Neural cell (in vitro differentiated cells): ENCODE data around the gene CAPS. TPM values are rescaled to one million over a fixed set of nuclear protein-coding genes. Genes with fewer than 3 reads are reported as not detected.

Source experiments
- H2AFZ ChIP-seq: fragments of 200-600, 300-800 bp; sonication (generic), shearing (Covaris generic); 2 replicates; pipeline ENCODE4 v1.6.0; 2014; ENCODE audit warnings: low read depth, mild to moderate bottlenecking, antibody characterized with exemption, low read length, moderate library complexity
- H3F3A ChIP-seq: fragments of 200-600 bp; shearing (Covaris generic); 2 replicates; pipeline ENCODE4 v1.6.1; 2016; ENCODE audit warnings: mild to moderate bottlenecking, moderate library complexity, mixed read lengths, antibody characterized with exemption, low read length; ENCODE audit not compliant: insufficient read depth, poor library complexity, severe bottlenecking
- H3K27ac ChIP-seq: fragments of 200-600, 300-800 bp; sonication (generic), shearing (Covaris generic); 2 replicates; pipeline ENCODE4 v1.5.1; 2014; ENCODE audit warnings: mild to moderate bottlenecking, low read length, moderate library complexity
- H3K27me3 ChIP-seq: fragments of 300-800, 200-600 bp; sonication (generic), shearing (Covaris generic); 2 replicates; pipeline ENCODE4 v1.6.0; 2014; ENCODE audit warnings: mild to moderate bottlenecking, low read depth, low read length, moderate library complexity; ENCODE audit not compliant: insufficient read depth
- H3K36me3 ChIP-seq: fragments of 300-800, 200-600 bp; sonication (generic), shearing (Covaris generic); 2 replicates; pipeline ENCODE4 v1.5.1; 2014; ENCODE audit warnings: mild to moderate bottlenecking, antibody characterized with exemption, low read length, moderate library complexity; ENCODE audit not compliant: insufficient read depth
- H3K4me2 ChIP-seq: fragments of 300-800, 200-600 bp; sonication (generic), shearing (Covaris generic); 2 replicates; pipeline ENCODE4 v1.6.0; 2014; ENCODE audit warnings: mild to moderate bottlenecking, low read length
- H3K4me3 ChIP-seq: fragments of 300-800, 200-600 bp; sonication (generic), shearing (Covaris generic); 2 replicates; pipeline ENCODE4 v1.5.1; 2014; ENCODE audit warnings: mild to moderate bottlenecking, low read length, moderate library complexity
- H3K79me2 ChIP-seq: fragments of 200-600 bp; shearing (Covaris generic); replicated peaks from 2 replicates; pipeline ENCODE4 v1.6.0; 2014; ENCODE audit warnings: mild to moderate bottlenecking, low read length, moderate library complexity; ENCODE audit not compliant: insufficient read depth
- H3K9ac ChIP-seq: fragments of 300-800, 200-600 bp; sonication (generic), shearing (Covaris generic); 2 replicates; pipeline ENCODE4 v1.6.1; 2016; ENCODE audit warnings: mild to moderate bottlenecking, low read length, mixed read lengths
- H3K9me2 ChIP-seq: fragments of 200-600 bp; shearing (Covaris generic); 2 replicates; pipeline ENCODE4 v1.6.1; 2016; ENCODE audit warnings: mild to moderate bottlenecking, low read length, mixed read lengths; ENCODE audit not compliant: insufficient read depth
- H3K9me3 ChIP-seq: fragments of 200-600, 300-800 bp; sonication (generic), shearing (Covaris generic); 2 replicates; pipeline ENCODE4 v1.6.1; 2016; ENCODE audit warnings: mild to moderate bottlenecking, mixed run types, low read length, moderate library complexity, mixed read lengths
- H4K20me1 ChIP-seq: fragments of 200-600 bp; shearing (Covaris generic); 2 replicates; pipeline ENCODE4 v1.6.1; 2016; ENCODE audit warnings: mild to moderate bottlenecking, mixed run types; ENCODE audit not compliant: insufficient read depth
- EP300 ChIP-seq: fragments of 450-650 bp; conservative IDR thresholded peaks from 2 replicates; pipeline ENCODE4 v1.6.1; 2014; ENCODE audit warnings: antibody characterized with exemption, mild to moderate bottlenecking, moderate library complexity; ENCODE audit not compliant: poor library complexity, severe bottlenecking
- EZH2 ChIP-seq: fragments of 200-600, 300-800 bp; shearing (Covaris generic), sonication (generic); IDR thresholded peaks from 2 replicates; pipeline ENCODE4 v1.6.1; 2014; ENCODE audit warnings: antibody characterized with exemption, low read length, borderline replicate concordance, mild to moderate bottlenecking; ENCODE audit not compliant: insufficient read depth, poor library complexity, severe bottlenecking
- MXI1 ChIP-seq: fragments of 450-650 bp; conservative IDR thresholded peaks from 2 replicates; pipeline ENCODE4 v1.6.1; 2014; ENCODE audit warnings: antibody characterized with exemption, mild to moderate bottlenecking; ENCODE audit not compliant: poor library complexity, severe bottlenecking
- POLR2AphosphoS5 ChIP-seq: IDR thresholded peaks from 2 replicates; pipeline ENCODE4 v1.6.1; 2012
- RAD21 ChIP-seq: fragments of 450-650 bp; conservative IDR thresholded peaks from 2 replicates; pipeline ENCODE4 v1.6.1; 2014; ENCODE audit warnings: antibody characterized with exemption, mild to moderate bottlenecking, moderate library complexity
- SMC3 ChIP-seq: fragments of 450-650 bp; conservative IDR thresholded peaks from 2 replicates; pipeline ENCODE4 v1.6.1; 2014; ENCODE audit warnings: antibody characterized with exemption, mild to moderate bottlenecking, moderate library complexity; ENCODE audit not compliant: poor library complexity
- TAF1 ChIP-seq: IDR thresholded peaks from 2 replicates; pipeline ENCODE4 v1.6.1; 2012; ENCODE audit warnings: low read depth
- polyA plus RNA-seq: library from polyadenylated mRNA; depleted of rRNA; stranded (reverse); fragments of >200 nt; gene quantifications from 2 replicates; pipeline ENCODE4 v1.2.3, GENCODE V29; 2014
- TF ChIP-seq, protein P1 (sequence below): fragments of 450-650 bp; IDR thresholded peaks from 2 replicates; pipeline ENCODE4 v1.5.1; 2014; ENCODE audit warnings: antibody characterized with exemption, mild to moderate bottlenecking, moderate library complexity; ENCODE audit not compliant: poor library complexity, severe bottlenecking
- TF ChIP-seq, protein P2 (sequence below): IDR thresholded peaks from 2 replicates; pipeline ENCODE4 v1.6.1; 2012; ENCODE audit warnings: borderline replicate concordance

CAPS gene
- polyA plus RNA-seq, 1 donor from 2014 or later: 10.5 TPM

DNA sequence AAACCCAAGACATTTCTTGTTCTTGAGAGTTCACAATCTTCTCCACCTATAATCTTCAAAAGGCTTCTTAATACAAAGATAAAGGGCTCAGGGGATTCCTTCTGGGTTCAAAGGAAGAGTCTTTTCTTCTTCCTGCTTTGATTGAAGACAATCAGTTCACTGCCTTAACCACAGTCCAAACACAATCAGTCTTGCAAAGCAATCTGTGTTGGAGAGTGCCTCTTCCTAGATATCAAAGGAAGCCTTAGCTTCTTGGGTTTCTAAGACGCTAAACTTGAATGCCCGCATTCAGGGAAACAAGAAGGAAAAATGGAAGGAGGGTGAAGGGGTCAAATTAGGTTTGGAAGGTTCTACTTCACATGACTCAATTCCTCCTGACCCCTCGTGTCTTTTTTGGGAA is 36.7 kb downstream of the CAPS start:
- H3K9me3 ChIP-seq: no peaks in the 10 kb centered on the region
- H2AFZ ChIP-seq: no peak overlapping the region
- peaks cover 3% of the 10 kb centered on the region for H4K20me1 ChIP-seq
- H3K27me3 ChIP-seq: no peaks in the 10 kb centered on the region
- H3K4me2 ChIP-seq: no peak overlapping the region
- H3K27ac ChIP-seq: no peak overlapping the region
- H3K4me3 ChIP-seq: no peak overlapping the region
- peaks cover 6% of the 10 kb centered on the region for H3K36me3 ChIP-seq
- H3K79me2 ChIP-seq: peaks cover 49% of the 10 kb centered on the region
- no peaks in the 10 kb centered on the region for H3K9me2 ChIP-seq
- H3F3A ChIP-seq: no peaks in the 10 kb centered on the region
- TF ChIP-seq, protein P1, sequence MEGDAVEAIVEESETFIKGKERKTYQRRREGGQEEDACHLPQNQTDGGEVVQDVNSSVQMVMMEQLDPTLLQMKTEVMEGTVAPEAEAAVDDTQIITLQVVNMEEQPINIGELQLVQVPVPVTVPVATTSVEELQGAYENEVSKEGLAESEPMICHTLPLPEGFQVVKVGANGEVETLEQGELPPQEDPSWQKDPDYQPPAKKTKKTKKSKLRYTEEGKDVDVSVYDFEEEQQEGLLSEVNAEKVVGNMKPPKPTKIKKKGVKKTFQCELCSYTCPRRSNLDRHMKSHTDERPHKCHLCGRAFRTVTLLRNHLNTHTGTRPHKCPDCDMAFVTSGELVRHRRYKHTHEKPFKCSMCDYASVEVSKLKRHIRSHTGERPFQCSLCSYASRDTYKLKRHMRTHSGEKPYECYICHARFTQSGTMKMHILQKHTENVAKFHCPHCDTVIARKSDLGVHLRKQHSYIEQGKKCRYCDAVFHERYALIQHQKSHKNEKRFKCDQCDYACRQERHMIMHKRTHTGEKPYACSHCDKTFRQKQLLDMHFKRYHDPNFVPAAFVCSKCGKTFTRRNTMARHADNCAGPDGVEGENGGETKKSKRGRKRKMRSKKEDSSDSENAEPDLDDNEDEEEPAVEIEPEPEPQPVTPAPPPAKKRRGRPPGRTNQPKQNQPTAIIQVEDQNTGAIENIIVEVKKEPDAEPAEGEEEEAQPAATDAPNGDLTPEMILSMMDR: no peak
- TF ChIP-seq MXI1: no peak
- TF ChIP-seq EP300: no peak
- no peak for TF ChIP-seq POLR2AphosphoS5
- no peak for TF ChIP-seq RAD21
- TF ChIP-seq TAF1: no peak
- no peak for TF ChIP-seq SMC3
- no peak for TF ChIP-seq EZH2
- TF ChIP-seq, protein P2, sequence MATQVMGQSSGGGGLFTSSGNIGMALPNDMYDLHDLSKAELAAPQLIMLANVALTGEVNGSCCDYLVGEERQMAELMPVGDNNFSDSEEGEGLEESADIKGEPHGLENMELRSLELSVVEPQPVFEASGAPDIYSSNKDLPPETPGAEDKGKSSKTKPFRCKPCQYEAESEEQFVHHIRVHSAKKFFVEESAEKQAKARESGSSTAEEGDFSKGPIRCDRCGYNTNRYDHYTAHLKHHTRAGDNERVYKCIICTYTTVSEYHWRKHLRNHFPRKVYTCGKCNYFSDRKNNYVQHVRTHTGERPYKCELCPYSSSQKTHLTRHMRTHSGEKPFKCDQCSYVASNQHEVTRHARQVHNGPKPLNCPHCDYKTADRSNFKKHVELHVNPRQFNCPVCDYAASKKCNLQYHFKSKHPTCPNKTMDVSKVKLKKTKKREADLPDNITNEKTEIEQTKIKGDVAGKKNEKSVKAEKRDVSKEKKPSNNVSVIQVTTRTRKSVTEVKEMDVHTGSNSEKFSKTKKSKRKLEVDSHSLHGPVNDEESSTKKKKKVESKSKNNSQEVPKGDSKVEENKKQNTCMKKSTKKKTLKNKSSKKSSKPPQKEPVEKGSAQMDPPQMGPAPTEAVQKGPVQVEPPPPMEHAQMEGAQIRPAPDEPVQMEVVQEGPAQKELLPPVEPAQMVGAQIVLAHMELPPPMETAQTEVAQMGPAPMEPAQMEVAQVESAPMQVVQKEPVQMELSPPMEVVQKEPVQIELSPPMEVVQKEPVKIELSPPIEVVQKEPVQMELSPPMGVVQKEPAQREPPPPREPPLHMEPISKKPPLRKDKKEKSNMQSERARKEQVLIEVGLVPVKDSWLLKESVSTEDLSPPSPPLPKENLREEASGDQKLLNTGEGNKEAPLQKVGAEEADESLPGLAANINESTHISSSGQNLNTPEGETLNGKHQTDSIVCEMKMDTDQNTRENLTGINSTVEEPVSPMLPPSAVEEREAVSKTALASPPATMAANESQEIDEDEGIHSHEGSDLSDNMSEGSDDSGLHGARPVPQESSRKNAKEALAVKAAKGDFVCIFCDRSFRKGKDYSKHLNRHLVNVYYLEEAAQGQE: no peak
- H3K9ac ChIP-seq: no peak overlapping the region

DNA sequence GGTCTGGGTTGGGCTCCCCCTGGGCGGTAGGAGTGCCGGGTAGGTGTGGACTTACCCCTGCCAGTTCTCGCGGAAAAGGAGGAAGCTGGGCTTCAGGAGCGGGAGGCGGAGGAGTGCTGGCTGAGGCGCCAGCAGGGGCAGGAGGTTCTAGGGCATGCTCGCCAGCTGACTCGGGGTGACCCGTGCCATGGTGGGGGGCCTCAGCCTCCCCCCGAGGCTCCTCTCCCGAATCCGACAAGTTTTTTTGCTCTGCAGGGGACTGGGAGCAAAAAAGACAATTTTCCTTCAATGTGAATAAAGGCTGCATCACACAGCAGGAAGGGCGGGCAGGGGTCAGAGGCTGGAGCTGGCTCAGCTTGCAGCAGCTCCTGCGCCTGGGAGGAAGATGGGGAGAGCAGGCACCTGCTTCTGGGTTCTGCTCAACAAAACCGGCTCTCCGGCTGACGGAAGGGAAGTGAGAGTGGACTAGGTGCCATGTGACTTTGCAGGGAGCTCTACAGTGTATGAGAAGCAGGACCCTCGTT is 37.3 kb downstream of the CAPS start:
- Histone ChIP-seq H3K9ac (no peak overlapping the region), H2AFZ (no peak overlapping the region), H3K36me3 (peaks cover 6% of the 10 kb centered on the region), H3K9me3 (no peaks in the 10 kb centered on the region), H3K4me3 (no peak overlapping the region), H3K9me2 (no peaks in the 10 kb centered on the region), H3K79me2 (peaks cover 48% of the 10 kb centered on the region), H3K4me2 (no peak overlapping the region), H4K20me1 (peaks cover 3% of the 10 kb centered on the region), H3K27ac (no peak overlapping the region), H3F3A (no peaks in the 10 kb centered on the region), H3K27me3 (no peaks in the 10 kb centered on the region)
- no peak for TF ChIP-seq EZH2
- TF ChIP-seq POLR2AphosphoS5: no peak
- no peak for TF ChIP-seq SMC3
- no peak for TF ChIP-seq MXI1
- TF ChIP-seq, protein P1: no peak
- TF ChIP-seq TAF1: no peak
